Right lobe of liver (tissue), 6 donors: ENCODE results near the gene TRPV2. TPM values are rescaled to one million over a fixed set of nuclear protein-coding genes. Genes with fewer than 3 reads are reported as not detected.
A peak's percentile ranks its signal among the peaks of the same experiment; 100 is the strongest.

Experiments
- ATAC-seq, 4 donors: fragments of 200-7000 bp; cut with Tn5 transposase; one replicate each; pipeline ENCODE4 v1.9.1; 2020; ENCODE audit warnings: mild to moderate bottlenecking in 4 of 4, moderate library complexity in 4 of 4
- DNase-seq, 3 donors: peaks; one replicate each; pipeline ENCODE4 v3.0.0-alpha.2; 2020
- H3K27ac ChIP-seq, 3 donors: fragments of 200-600 bp; one replicate each; pipeline ENCODE4 v1.8.0; 2022
- H3K27me3 ChIP-seq, 2 donors: fragments of 200-600 bp; one replicate each; pipeline ENCODE4 v1.8.0; 2022
- H3K36me3 ChIP-seq, 4 donors: fragments of 200-600 bp; sonication (generic) in 1 of 4; one replicate each; pipeline versions ENCODE4 v1.5.1 to v1.8.0; 2017 to 2022; ENCODE audit warnings: control low read depth in 1 of 4
- H3K4me1 ChIP-seq, 4 donors: fragments of 200-600 bp; sonication (generic) in 1 of 4; one replicate each; pipeline versions ENCODE4 v1.5.1 to v1.8.0; 2017 to 2022; ENCODE audit warnings: control low read depth in 1 of 4
- H3K4me3 ChIP-seq, 3 donors: fragments of 200-600 bp; one replicate each; pipeline ENCODE4 v1.8.0; 2022
- H3K9me3 ChIP-seq, 4 donors: fragments of 200-600 bp; sonication (generic) in 1 of 4; one replicate each; pipeline versions ENCODE4 v1.5.1 to v1.8.0; 2017 to 2022; ENCODE audit warnings: control low read depth in 1 of 4
- POLR2A ChIP-seq: fragments of 450-650 bp; IDR thresholded peaks from one replicate; pipeline ENCODE4 v1.6.1; 2017; ENCODE audit warnings: antibody characterized with exemption, mild to moderate bottlenecking
- WGBS: methylation state at CpG from one replicate; pipeline ENCODE4 v1.1.6; 2018; ENCODE audit warnings: low coverage, low lambda C conversion rate; ENCODE audit not compliant: insufficient coverage; ENCODE audit errors: missing lambda C conversion rate; 5-methylcytosine and 5-hydroxymethylcytosine counted together
- intact Hi-C, 2 donors: fragments of 100-400 bp; cut with DNase I; formaldehyde crosslinking; loops; one replicate each; pipeline versions ENCODE4 v1.11.2 to v1.14.1; 2022
- total RNA-seq, 6 experiments: library from RNA; depleted of rRNA in 2 of 6; stranded (reverse); fragments of >200 nt in 2 of 6; fragmentation: NEBNext Ultra II Directional in 3 of 6; extraction: Animal tissue kit (Norgen Biotek cat#: 25700) in 3 of 6; gene quantifications; one replicate each; pipeline versions ENCODE4 v1.1.0 to v1.2.4, GENCODE V29; 2016 to 2023
- TF ChIP-seq, protein P1 (sequence below), 4 donors: fragments of 200-600 bp in 3 of 4; fragments of 450-650 bp in 1 of 4; IDR thresholded peaks; one replicate each; pipeline versions ENCODE4 v1.5.1 to v1.8.0; 2016 to 2022; ENCODE audit warnings: antibody characterized with exemption in 4 of 4, mild to moderate bottlenecking in 2 of 4
- donor health status: DM: no; HTN: yes; CAD: no.
- donor health status: DM: no; HTN: no; CAD: no.
- donor health status: DM: no; HTN: no; CAD: no.
- donor health status: DM: no; HTN: yes; CAD: no.
- donor health status: DM: no; HTN: yes; CAD: no.

TRPV2 gene
- total RNA-seq, 6 experiments from 2014 or later, result 3.3 to 8.2 (median 4.8) TPM

DNA sequence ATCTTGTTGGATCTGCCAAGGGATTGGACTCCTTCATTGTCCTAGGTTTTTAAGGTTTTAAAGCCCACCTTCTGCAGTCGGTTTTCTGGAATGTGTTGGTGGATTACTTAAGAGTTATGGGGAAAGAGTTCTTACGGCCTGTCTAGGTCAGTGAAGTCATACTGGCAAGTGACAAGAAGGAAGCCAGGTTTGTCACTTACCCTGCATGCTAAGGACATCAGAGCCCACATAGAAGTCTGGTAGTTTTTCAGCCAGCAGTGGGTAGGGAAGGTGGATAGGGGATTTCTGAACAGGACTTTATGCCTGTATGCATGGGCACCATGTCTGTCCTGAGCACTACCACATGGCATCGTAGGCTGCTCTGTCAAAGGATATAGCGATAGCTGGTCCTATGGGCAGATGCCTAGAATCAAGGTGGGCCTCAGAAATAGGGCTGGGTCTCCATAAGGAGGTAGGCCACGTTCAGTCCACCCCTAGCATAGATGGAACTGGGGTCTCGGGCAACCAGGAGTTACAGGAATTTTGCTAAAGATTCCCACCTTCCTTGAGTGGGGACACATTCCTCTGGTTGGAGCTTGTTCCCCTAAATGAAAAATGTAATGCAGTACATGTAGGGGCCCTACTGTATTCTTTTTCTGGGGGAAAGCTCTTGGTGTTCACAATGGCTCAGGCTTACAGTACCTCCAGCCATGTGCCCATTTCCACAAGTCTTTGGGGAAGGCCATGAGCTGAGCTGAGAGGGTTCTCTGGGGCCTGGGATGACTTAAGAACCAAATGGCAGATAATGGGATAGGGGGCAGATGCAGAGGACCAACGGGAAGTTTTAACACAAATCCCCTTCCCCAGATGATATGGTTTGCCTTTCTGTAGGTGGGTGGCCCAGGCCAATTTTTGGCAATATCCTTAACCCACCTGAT is 27.5 kb downstream of the TRPV2 start:
- no peak overlapping the region for H3K4me3 ChIP-seq
- no peaks in the 10 kb centered on the region for H3K27me3 ChIP-seq
- no peaks in the 10 kb centered on the region for H3K9me3 ChIP-seq
- 45% methylated on average over 3 of the region's 7 CpGs for WGBS
- DNase-seq, result no peak
- H3K36me3 ChIP-seq, result peaks cover 0 to 41% (median 14%) of the 10 kb centered on the region in 4 donors
- intact Hi-C loops, result no loop called here
- no peak for ATAC-seq
- H3K27ac ChIP-seq, result no peak overlapping the region
- TF ChIP-seq, protein P1, sequence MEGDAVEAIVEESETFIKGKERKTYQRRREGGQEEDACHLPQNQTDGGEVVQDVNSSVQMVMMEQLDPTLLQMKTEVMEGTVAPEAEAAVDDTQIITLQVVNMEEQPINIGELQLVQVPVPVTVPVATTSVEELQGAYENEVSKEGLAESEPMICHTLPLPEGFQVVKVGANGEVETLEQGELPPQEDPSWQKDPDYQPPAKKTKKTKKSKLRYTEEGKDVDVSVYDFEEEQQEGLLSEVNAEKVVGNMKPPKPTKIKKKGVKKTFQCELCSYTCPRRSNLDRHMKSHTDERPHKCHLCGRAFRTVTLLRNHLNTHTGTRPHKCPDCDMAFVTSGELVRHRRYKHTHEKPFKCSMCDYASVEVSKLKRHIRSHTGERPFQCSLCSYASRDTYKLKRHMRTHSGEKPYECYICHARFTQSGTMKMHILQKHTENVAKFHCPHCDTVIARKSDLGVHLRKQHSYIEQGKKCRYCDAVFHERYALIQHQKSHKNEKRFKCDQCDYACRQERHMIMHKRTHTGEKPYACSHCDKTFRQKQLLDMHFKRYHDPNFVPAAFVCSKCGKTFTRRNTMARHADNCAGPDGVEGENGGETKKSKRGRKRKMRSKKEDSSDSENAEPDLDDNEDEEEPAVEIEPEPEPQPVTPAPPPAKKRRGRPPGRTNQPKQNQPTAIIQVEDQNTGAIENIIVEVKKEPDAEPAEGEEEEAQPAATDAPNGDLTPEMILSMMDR (IDR thresholded peaks at IDR 0.05), result no peak
- TF ChIP-seq POLR2A, result no peak
- peaks cover 0 to 62% (median 14%) of the 10 kb centered on the region in 4 donors for H3K4me1 ChIP-seq

DNA sequence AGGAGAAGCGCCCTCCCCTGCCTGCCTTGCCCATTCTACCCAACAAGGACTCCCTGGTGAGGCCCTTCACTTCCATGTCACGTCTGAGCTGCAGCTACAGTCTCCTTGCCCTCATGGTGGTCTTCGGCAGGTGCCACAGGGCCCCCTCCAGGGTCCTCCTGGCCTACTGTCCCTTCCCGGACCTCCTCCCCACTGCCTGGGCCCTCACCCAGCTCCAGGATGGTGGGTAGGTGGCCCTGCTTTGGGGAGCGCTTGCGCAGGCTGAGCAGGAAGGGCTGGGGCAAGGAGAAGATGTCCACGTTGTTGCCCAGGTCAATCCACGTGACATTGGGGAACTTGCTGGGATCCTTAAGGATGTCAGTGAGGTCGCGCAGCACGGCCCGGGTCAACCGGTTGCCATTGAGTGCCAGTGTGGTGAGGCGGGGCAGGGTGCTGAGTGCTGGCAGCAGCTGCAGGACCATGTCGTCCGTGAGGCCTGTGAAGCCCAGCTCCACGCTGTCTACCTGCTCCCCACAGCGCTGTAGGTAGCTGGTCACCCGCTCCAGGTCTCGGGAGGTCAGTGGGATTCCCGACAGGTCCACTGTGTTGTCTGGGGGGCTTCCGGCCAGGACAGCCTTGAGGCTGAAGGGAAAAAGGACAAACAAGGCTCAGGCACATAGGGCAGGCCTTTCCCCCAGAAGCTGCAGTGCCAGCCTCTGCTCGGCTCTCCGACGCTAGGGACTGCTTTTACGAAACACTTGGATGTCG is 28.3 kb downstream of the TRPV2 start:
- Histone ChIP-seq H3K4me1 (peaks cover 0 to 58% (median 12%) of the 10 kb centered on the region in 4 donors), H3K9me3 (no peaks in the 10 kb centered on the region), H3K36me3 (peaks cover 0 to 41% (median 14%) of the 10 kb centered on the region in 4 donors), H3K27ac (no peak overlapping the region), H3K4me3 (no peak overlapping the region), H3K27me3 (no peaks in the 10 kb centered on the region)
- ATAC-seq (no peak), DNase-seq (no peak)
- TF ChIP-seq, protein P1 (IDR thresholded peaks at IDR 0.05), result no peak
- TF ChIP-seq POLR2A, result no peak
- WGBS, result 80% methylated on average over 4 of the region's 27 CpGs
- intact Hi-C loops, result no loop called here

DNA sequence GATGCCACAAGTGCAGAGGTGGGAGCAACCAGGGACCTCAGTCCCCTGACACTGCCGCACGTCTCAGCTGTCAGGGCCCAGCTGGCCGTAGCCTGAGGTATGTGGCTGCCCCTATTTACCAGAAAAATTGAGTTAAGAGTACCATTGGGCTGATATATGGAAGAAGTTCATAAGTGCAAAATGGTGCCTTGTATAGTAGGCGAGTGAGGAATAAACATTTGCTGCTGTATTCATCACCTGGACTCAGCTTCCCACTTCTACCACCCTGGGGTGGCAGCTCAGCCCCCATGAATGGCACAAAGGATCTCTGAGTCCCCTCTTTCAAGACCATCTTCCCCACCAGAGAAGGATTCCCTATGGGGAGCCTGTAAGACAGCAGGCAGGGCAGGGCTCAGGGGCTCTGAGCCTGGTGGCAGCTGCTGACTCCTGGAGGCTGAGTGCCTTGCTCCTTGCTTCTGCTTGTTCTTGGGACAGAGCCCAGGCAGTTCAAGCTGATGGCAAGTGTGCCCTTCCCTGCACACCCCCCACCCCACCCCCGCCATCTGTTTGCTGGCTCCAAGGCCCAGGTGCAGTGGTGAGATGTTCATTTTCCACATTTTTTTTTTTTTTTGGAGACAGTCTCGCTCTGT is 29.0 kb downstream of the TRPV2 start:
- peaks cover 0 to 41% (median 14%) of the 10 kb centered on the region in 4 donors for H3K36me3 ChIP-seq
- intact Hi-C loops, result no loop called here

More for the DNA sequence above, 29.0 kb downstream of the TRPV2 start:
- H3K4me1 ChIP-seq, result peaks cover 0 to 58% (median 12%) of the 10 kb centered on the region in 4 donors
- peak; percentile 7 to 31 (median 14) for ATAC-seq
- no peaks in the 10 kb centered on the region for H3K9me3 ChIP-seq
- DNase-seq, result no peak
- no peak overlapping the region for H3K4me3 ChIP-seq
- TF ChIP-seq POLR2A, result no peak
- TF ChIP-seq, protein P1 (IDR thresholded peaks at IDR 0.05), result no peak
- 94% methylated on average over 3 of the region's 6 CpGs for WGBS
- no peaks in the 10 kb centered on the region for H3K27me3 ChIP-seq
- no peak overlapping the region for H3K27ac ChIP-seq
